GM15510 (cell line): ENCODE data around the gene NTRK2.

ENCODE experiments used
- POLR2A ChIP-seq: IDR thresholded peaks from 3 replicates; pipeline ENCODE4 v1.6.1; 2011; ENCODE audit warnings: borderline replicate concordance; ENCODE audit not compliant: insufficient read length; ENCODE audit errors: extremely low read depth

NTRK2 gene

GRCh38 chr9:84701801-84702200, 32.3 kb downstream of the NTRK2 start:
- TF ChIP-seq POLR2A, result peak; percentile 15

- TF ChIP-seq POLR2A, result no peak
Measured at GRCh38 chr9:84702471-84702870, 32.9 kb downstream of the NTRK2 start.

GRCh38 chr9:84703793-84704192, 34.3 kb downstream of the NTRK2 start:
- TF ChIP-seq POLR2A, result no peak

- TF ChIP-seq POLR2A, result no peak
Measured at GRCh38 chr9:84705128-84705527, 35.6 kb downstream of the NTRK2 start.

GRCh38 chr9:84708400-84708799, 38.9 kb downstream of the NTRK2 start:
- no peak for TF ChIP-seq POLR2A

- TF ChIP-seq POLR2A, result no peak
Measured at GRCh38 chr9:84709056-84709455, 39.5 kb downstream of the NTRK2 start.

GRCh38 chr9:84710701-84711397, 41.3 kb downstream of the NTRK2 start:
- TF ChIP-seq POLR2A, result no peak

- TF ChIP-seq POLR2A, result no peak
Measured at GRCh38 chr9:84711398-84711777, 41.9 kb downstream of the NTRK2 start.

GRCh38 chr9:84711936-84712335, 42.4 kb downstream of the NTRK2 start:
- TF ChIP-seq POLR2A, result no peak

- TF ChIP-seq POLR2A, result no peak
Measured at GRCh38 chr9:84716217-84716616, 46.7 kb downstream of the NTRK2 start.

GRCh38 chr9:84718476-84718875, 48.9 kb downstream of the NTRK2 start:
- TF ChIP-seq POLR2A, result no peak

GRCh38 chr9:84722388-84722989, 53.0 kb downstream of the NTRK2 start:
- no peak for TF ChIP-seq POLR2A

GRCh38 chr9:84723426-84723825, 53.9 kb downstream of the NTRK2 start:
- TF ChIP-seq POLR2A, result no peak

GRCh38 chr9:84731696-84732095, 62.2 kb downstream of the NTRK2 start:
- no peak for TF ChIP-seq POLR2A

GRCh38 chr9:84736081-84736480, 66.6 kb downstream of the NTRK2 start:
- no peak for TF ChIP-seq POLR2A

GRCh38 chr9:84736536-84736935, 67.0 kb downstream of the NTRK2 start:
- TF ChIP-seq POLR2A, result no peak
